Measurements from ENCODE around the gene PPP2R1B.

Gene PPP2R1B

DNA sequence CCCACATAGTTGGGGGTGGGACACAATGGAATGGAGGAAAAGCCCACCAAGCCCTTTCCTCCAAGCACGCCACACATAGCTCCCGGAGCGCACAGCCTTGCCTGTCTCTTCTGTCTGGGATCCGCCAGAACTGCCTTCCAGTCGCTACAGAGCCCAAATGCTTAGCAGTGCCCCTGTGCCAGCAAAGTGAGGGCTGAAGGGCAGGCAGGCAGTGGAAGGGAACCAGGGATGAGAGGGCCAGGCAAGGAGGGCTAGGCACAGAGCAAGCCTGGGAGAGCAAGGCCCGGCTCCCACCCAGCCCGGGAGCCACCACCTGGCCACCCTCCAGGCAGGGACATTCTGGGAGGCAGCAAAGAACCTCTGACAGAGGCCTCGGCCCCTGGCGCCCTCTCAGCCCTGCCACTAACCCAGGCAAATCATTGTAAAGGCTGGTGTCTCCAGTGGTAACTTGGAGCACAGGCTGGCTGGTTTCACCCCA is 32.5 kb downstream of the PPP2R1B start:
- no peak overlapping the region for H3K4me3 ChIP-seq (ENCODE audit: low read length)
- no peaks in the 10 kb centered on the region for H3K9me3 ChIP-seq (replicated peaks; ENCODE audit: low read length)
- H3K9ac ChIP-seq (ENCODE audit: low read depth, low read length) = peak overlapping the region; percentile 91
- no peaks in the 10 kb centered on the region for H3K27me3 ChIP-seq (ENCODE audit: control insufficient read depth, insufficient read depth, low read length)
- H3K36me3 ChIP-seq (ENCODE audit: insufficient read depth, low read length) = peaks cover 8% of the 10 kb centered on the region
- H3K4me1 ChIP-seq (ENCODE audit: control insufficient read depth, insufficient read depth, low read length) = peaks cover 91% of the 10 kb centered on the region
- H3K4me2 ChIP-seq (ENCODE audit: low read length) = no peak overlapping the region

DNA sequence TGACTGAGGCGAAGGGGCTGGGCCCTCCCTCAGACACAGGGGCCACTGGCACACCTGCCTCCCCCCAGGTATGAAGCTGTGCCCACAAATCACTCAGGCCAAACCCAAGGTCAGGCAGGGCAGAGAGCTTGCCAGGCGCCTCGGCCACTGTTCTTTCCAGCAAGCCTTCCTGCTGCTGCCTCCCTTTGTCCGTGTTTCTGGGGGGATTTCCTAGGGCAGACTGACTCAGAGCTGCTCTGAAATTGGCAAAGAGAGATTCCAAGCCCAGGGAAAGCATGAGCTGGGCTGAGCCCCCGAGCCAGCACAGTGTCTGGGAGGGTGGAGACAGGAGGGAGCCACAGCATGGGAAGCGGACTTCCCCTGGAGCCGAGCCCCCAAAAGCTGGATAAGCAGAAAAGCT is 33.2 kb downstream of the PPP2R1B start:
- no peaks in the 10 kb centered on the region for H3K27me3 ChIP-seq (ENCODE audit: control insufficient read depth, insufficient read depth, low read length)
- H3K9me3 ChIP-seq (replicated peaks; ENCODE audit: low read length) = no peaks in the 10 kb centered on the region
- peak overlapping the region; percentile 4 for H3K4me2 ChIP-seq (ENCODE audit: low read length)
- H3K9ac ChIP-seq (ENCODE audit: low read depth, low read length) = peak overlapping the region; percentile 91
- peaks cover 85% of the 10 kb centered on the region for H3K4me1 ChIP-seq (ENCODE audit: control insufficient read depth, insufficient read depth, low read length)
- H3K4me3 ChIP-seq (ENCODE audit: low read length) = no peak overlapping the region
- peaks cover 2% of the 10 kb centered on the region for H3K36me3 ChIP-seq (ENCODE audit: insufficient read depth, low read length)

DNA sequence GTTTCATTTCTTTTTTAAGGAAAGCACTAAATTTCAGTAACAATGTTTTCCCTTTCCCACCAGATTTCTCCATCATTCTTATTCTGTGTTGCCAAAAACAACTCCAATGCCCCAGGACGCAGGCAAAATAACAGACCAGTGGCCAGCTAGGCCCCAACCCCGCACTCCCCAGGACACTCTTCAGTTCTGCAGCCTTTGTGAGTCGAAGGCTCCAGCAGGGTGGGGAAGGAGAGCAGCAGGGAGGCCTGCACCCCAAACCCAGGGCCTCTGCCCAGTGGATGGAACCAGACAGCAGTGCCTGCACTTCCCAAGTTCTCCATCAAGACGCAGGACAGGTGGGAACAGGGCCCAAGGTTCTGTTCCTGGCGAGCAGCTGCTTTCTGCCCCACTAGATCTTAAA is 34.4 kb downstream of the PPP2R1B start:
- Histone ChIP-seq H3K4me1 (ENCODE audit: control insufficient read depth, insufficient read depth, low read length) (peaks cover 73% of the 10 kb centered on the region), H3K9ac (ENCODE audit: low read depth, low read length) (peak overlapping the region; percentile 57), H3K9me3 (replicated peaks; ENCODE audit: low read length) (no peaks in the 10 kb centered on the region), H3K4me3 (ENCODE audit: low read length) (no peak overlapping the region), H3K36me3 (ENCODE audit: insufficient read depth, low read length) (peaks cover 10% of the 10 kb centered on the region), H3K27me3 (ENCODE audit: control insufficient read depth, insufficient read depth, low read length) (no peaks in the 10 kb centered on the region), H3K4me2 (ENCODE audit: low read length) (no peak overlapping the region)

DNA sequence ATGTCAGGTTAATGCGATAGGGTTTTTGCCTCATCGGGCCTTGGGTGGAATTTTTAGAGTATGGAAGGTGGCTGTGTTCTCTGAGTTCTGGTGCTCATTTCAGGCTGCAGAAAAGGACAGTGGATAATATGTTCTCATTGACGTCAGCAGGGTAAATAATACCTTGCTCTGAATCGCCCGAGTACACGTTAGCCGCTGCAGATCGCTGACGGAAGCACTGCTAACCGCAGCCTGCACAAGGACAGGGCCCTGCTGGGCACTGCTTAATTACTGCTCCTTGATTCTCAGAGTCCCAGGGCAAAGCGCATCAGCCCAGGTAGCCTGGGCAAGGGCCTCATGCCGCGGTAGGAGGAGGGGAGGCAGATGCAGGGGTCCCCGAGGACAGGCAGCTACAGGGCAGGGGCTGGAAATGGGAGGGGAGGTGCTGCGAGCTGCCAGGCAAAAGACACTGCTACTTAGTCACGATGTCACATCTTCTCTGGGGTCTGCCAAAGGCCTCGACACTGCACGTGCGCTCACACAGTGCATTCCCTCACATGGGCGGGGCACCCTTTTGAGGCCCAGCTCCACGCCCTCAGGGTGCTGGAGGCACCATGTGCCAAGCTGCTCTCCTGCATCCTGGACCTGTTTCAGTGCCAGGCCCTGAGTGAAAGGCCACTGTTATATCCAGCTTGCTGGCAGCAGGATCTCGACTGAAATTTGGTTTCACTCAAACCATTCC is 35.2 kb downstream of the PPP2R1B start:
- Histone ChIP-seq H3K27me3 (ENCODE audit: control insufficient read depth, insufficient read depth, low read length) (no peaks in the 10 kb centered on the region), H3K4me1 (ENCODE audit: control insufficient read depth, insufficient read depth, low read length) (peaks cover 65% of the 10 kb centered on the region), H3K9ac (ENCODE audit: low read depth, low read length) (peak overlapping the region; percentile 57), H3K4me2 (ENCODE audit: low read length) (peak overlapping the region; percentile 37), H3K36me3 (ENCODE audit: insufficient read depth, low read length) (peaks cover 16% of the 10 kb centered on the region), H3K4me3 (ENCODE audit: low read length) (no peak overlapping the region), H3K9me3 (replicated peaks; ENCODE audit: low read length) (no peaks in the 10 kb centered on the region)

DNA sequence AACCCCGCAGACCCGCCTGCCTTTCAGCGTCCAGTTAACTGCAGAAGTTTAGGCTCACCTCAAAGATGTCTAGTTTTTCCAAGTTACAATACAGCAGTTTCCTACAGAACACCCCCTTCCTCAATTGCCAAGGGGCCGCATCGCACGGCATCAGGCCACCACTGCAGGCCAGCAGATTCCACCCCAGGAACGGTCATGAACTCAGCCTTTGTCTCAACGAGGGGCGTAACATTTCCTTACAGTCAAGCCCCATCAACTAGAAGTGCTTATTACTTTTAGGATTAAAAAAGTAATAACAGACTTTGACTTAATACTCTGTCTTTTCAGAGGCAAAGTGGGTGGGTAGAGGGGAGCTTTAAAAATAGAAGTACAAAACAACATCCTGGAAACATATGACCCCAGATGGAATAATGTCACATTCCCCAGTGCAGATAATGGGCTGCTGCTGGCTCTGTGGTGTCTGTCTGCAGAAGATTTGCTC is 36.3 kb downstream of the PPP2R1B start:
- Histone ChIP-seq H3K4me1 (ENCODE audit: control insufficient read depth, insufficient read depth, low read length) (peaks cover 54% of the 10 kb centered on the region), H3K27me3 (ENCODE audit: control insufficient read depth, insufficient read depth, low read length) (no peaks in the 10 kb centered on the region), H3K4me3 (ENCODE audit: low read length) (no peak overlapping the region), H3K36me3 (ENCODE audit: insufficient read depth, low read length) (peaks cover 28% of the 10 kb centered on the region), H3K9ac (ENCODE audit: low read depth, low read length) (peak overlapping the region; percentile 55), H3K9me3 (replicated peaks; ENCODE audit: low read length) (no peaks in the 10 kb centered on the region), H3K4me2 (ENCODE audit: low read length) (no peak overlapping the region)

DNA sequence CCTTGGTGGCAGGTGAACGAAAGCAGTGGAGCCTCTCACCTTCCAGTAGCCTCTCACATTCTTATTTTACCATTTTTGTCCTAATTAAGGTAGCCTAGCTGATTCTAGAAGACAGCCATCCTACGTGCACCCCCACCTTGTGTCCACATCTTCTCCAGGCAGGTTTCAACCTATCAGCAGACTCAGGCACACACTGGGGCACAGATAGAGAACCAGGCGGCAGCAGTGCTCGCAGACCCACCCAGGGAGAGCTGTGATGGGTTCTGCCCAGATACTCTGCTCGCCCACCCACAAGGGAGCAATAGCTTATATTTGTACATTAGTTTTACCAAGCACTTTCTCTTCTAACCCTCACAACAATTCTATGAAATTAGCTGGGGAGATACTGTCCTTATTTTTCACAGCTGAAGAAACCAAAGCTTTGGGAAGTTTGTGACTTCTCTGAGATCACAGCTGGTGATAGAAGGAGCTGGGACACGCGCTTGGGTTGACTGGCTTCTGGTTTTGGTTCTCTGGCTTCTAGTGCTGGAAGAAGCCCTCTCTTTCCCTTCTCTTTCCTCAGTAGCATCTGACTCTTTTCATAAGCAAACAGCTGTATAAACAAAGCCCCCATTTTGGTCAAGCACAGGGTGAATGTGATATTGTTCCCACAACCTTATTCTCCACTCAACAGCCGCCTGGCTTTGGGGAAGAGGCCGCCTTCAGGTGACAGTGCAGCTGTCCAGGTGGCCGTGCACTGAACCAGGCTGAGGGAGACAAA is 36.9 kb downstream of the PPP2R1B start:
- no peak overlapping the region for H3K4me2 ChIP-seq (ENCODE audit: low read length)
- no peak overlapping the region for H3K4me3 ChIP-seq (ENCODE audit: low read length)
- no peaks in the 10 kb centered on the region for H3K9me3 ChIP-seq (replicated peaks; ENCODE audit: low read length)
- peaks cover 34% of the 10 kb centered on the region for H3K36me3 ChIP-seq (ENCODE audit: insufficient read depth, low read length)
- H3K9ac ChIP-seq (ENCODE audit: low read depth, low read length) = no peak overlapping the region
- no peaks in the 10 kb centered on the region for H3K27me3 ChIP-seq (ENCODE audit: control insufficient read depth, insufficient read depth, low read length)
- H3K4me1 ChIP-seq (ENCODE audit: control insufficient read depth, insufficient read depth, low read length) = peaks cover 48% of the 10 kb centered on the region

DNA sequence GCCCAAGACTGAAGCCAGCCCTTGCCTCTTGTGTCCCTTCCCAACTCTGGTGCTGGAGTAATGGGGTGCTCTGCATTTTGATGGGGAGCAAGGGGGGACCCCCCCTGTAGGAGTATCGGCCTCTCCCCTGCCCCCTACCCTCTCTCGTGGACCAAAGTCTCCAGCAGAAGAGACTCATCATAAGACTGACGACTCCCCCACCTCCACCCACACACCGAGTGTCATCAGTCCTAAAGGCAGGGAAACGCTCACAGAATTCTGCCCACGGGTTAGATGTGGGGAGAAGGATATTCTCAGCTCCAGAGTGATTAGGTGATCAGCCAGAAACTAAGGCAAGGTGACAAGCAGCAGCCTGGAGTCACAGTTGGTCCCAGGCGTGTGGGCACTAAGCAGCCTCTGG is 38.8 kb downstream of the PPP2R1B start:
- Histone ChIP-seq H3K27me3 (ENCODE audit: control insufficient read depth, insufficient read depth, low read length) (no peaks in the 10 kb centered on the region), H3K4me1 (ENCODE audit: control insufficient read depth, insufficient read depth, low read length) (peaks cover 30% of the 10 kb centered on the region), H3K36me3 (ENCODE audit: insufficient read depth, low read length) (peaks cover 51% of the 10 kb centered on the region), H3K4me2 (ENCODE audit: low read length) (no peak overlapping the region), H3K4me3 (ENCODE audit: low read length) (no peak overlapping the region), H3K9ac (ENCODE audit: low read depth, low read length) (no peak overlapping the region), H3K9me3 (replicated peaks; ENCODE audit: low read length) (no peaks in the 10 kb centered on the region)

DNA sequence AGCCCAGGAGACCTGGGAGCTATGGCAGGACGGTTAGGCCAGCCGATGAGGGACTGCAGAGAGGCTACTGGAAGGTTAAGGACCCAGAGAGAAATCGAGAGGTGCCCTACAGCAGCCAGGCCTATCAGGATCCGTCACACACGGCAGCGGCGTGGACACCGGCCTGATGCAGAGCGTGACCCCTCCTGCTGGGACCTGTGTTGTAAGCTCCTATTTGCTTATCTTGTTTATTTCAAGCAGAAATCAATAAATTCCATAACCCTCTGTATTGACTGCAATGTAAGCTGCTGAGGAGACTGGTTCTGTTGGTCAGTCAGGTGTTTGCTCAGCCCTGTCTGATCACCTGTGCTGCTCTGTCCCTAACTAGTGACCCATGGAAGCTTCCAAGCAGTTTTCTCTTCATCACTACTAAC is 39.9 kb downstream of the PPP2R1B start:
- Histone ChIP-seq H3K36me3 (ENCODE audit: insufficient read depth, low read length) (peaks cover 60% of the 10 kb centered on the region), H3K4me1 (ENCODE audit: control insufficient read depth, insufficient read depth, low read length) (peaks cover 23% of the 10 kb centered on the region)

DNA sequence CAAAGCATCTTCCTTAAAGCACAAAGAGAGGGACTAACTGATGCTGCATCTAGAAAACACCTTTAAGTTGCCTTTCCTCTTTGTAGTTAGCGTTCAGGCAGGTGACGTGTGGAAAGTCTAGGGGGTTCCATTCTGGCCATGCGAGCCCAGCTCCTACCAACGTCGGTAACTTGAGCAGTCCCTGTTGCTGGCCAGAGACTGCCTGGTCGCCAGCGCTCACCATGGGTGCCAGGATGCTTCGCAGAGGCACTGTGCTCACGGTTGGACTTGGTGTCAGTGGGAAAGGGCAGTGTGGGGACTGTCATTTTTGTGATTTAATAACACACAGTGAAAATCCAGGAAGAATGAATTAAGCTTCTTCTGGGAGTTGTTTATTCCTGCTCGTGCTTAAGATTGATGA is 40.6 kb downstream of the PPP2R1B start:
- Histone ChIP-seq H3K4me3 (ENCODE audit: low read length) (no peak overlapping the region), H3K9ac (ENCODE audit: low read depth, low read length) (no peak overlapping the region), H3K4me2 (ENCODE audit: low read length) (no peak overlapping the region), H3K4me1 (ENCODE audit: control insufficient read depth, insufficient read depth, low read length) (peaks cover 16% of the 10 kb centered on the region), H3K9me3 (replicated peaks; ENCODE audit: low read length) (no peaks in the 10 kb centered on the region), H3K36me3 (ENCODE audit: insufficient read depth, low read length) (peaks cover 67% of the 10 kb centered on the region), H3K27me3 (ENCODE audit: control insufficient read depth, insufficient read depth, low read length) (no peaks in the 10 kb centered on the region)

More for the DNA sequence above, 39.9 kb downstream of the PPP2R1B start:
- no peaks in the 10 kb centered on the region for H3K9me3 ChIP-seq (replicated peaks; ENCODE audit: low read length)
- no peak overlapping the region for H3K4me3 ChIP-seq (ENCODE audit: low read length)
- H3K4me2 ChIP-seq (ENCODE audit: low read length) = no peak overlapping the region
- H3K27me3 ChIP-seq (ENCODE audit: control insufficient read depth, insufficient read depth, low read length) = no peaks in the 10 kb centered on the region
- no peak overlapping the region for H3K9ac ChIP-seq (ENCODE audit: low read depth, low read length)

DNA sequence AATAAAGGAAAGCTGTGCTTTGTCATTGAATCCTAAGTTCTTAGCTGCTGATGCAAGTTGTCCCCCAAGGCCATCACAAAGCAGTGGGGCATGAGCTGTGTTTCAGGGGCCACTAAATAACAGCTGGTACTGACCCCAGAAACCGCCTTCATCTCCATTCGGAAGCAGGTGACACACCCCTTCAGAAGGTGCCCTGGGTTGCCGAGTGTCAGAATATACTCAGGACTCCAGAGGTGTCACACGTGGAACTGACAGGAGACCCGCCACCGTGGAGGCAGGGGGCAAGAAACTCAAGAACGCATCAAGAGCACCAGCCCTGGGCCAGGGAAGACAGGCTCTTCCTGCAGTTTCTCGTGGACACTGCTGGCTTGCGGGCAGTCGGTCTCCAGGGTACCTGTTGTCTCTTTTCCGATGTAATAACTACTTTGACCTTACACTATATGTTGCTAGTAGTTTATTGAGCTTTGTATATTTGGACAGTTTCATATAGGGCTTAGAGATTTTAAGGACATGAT is 41.5 kb downstream of the PPP2R1B start:
- Histone ChIP-seq H3K9me3 (replicated peaks; ENCODE audit: low read length) (no peaks in the 10 kb centered on the region), H3K9ac (ENCODE audit: low read depth, low read length) (no peak overlapping the region), H3K27me3 (ENCODE audit: control insufficient read depth, insufficient read depth, low read length) (no peaks in the 10 kb centered on the region), H3K36me3 (ENCODE audit: insufficient read depth, low read length) (peaks cover 76% of the 10 kb centered on the region), H3K4me1 (ENCODE audit: control insufficient read depth, insufficient read depth, low read length) (peaks cover 7% of the 10 kb centered on the region), H3K4me2 (ENCODE audit: low read length) (no peak overlapping the region), H3K4me3 (ENCODE audit: low read length) (no peak overlapping the region)

DNA sequence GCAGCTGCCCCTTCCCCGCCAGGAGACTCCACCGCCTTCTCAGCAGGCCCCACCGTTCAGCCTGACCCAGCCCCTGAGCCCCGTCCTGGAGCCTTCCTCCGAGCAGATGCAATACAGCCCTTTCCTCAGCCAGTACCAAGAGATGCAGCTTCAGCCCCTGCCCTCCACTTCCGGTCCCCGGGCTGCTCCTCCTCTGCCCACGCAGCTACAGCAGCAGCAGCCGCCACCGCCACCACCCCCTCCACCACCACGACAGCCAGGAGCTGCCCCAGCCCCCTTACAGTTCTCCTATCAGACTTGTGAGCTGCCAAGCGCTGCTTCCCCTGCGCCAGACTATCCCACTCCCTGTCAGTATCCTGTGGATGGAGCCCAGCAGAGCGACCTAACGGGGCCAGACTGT is 42.6 kb downstream of the PPP2R1B start:
- Histone ChIP-seq H3K27me3 (ENCODE audit: control insufficient read depth, insufficient read depth, low read length) (no peaks in the 10 kb centered on the region), H3K36me3 (ENCODE audit: insufficient read depth, low read length) (peaks cover 77% of the 10 kb centered on the region), H3K4me2 (ENCODE audit: low read length) (no peak overlapping the region), H3K9ac (ENCODE audit: low read depth, low read length) (no peak overlapping the region), H3K4me3 (ENCODE audit: low read length) (no peak overlapping the region), H3K4me1 (ENCODE audit: control insufficient read depth, insufficient read depth, low read length) (peaks cover 12% of the 10 kb centered on the region), H3K9me3 (replicated peaks; ENCODE audit: low read length) (no peaks in the 10 kb centered on the region)

Data from skeletal muscle satellite cell (primary cell).